Posterior vena cava (tissue), 2 donors: ENCODE measurements around the gene ERFL. TPM values are rescaled to one million over a fixed set of nuclear protein-coding genes. Genes with fewer than 3 reads are reported as not detected.
"Not testable (repeated sequence)": the region's sequence is repeated elsewhere in the genome, so short reads cannot be mapped to it uniquely, and the experiment has no call there.

Experiments used
- DNase-seq: peaks from one replicate; pipeline ENCODE4 v3.0.0-alpha.2; 2020; ENCODE audit warnings: low spot score
- intact Hi-C, 2 donors: fragments of 100-400 bp; cut with DNase I; formaldehyde crosslinking; loops; one replicate each; pipeline versions ENCODE4 v1.14.1 to v1.14.2; 2022 to 2023
- total RNA-seq, 2 donors: library from RNA; stranded (reverse); fragmentation: NEBNext Ultra II Directional; extraction: Animal tissue kit (Norgen Biotek cat#: 25700); gene quantifications; one replicate each; pipeline ENCODE4 v1.2.1, GENCODE V29; 2021
- donor health status: DM: yes; HTN: yes; CAD: no.
- donor health status: DM: yes; HTN: yes; CAD: no.

Gene ERFL
- total RNA-seq, 2 donors from 2014 or later = 0.38 TPM; not detected in 1

DNA sequence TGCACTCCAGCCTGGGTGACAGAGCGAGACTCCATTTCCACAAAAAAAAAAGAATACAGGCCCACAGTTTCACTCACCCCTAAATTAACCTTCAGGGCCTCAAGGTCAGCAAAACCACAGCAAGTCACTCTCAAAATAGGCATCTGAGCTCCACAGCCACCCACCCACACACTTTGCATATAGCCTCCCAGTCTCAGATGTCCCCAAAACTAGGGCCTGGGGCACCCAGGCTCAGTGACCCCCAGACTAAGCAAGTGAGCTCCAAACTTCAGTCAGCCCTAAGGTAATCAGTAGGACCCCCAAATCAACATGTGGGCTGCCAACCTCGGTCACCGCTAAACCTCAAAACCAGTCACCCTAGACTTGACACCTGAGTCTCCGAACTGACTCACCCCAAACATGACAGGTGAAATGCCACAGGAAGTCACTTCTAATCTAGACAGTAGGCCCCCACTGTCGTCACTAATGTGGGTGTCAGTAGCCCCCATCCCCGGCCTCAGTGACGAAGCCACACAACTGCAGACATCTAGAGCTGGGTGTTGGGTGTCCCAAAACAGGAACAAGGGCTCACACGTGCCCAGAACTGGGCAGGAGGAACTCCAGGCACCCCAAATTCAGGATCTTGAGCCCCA lies 17.0 kb upstream of the ERFL start:
- intact Hi-C loops = no loop called here
- no peak for DNase-seq

DNA sequence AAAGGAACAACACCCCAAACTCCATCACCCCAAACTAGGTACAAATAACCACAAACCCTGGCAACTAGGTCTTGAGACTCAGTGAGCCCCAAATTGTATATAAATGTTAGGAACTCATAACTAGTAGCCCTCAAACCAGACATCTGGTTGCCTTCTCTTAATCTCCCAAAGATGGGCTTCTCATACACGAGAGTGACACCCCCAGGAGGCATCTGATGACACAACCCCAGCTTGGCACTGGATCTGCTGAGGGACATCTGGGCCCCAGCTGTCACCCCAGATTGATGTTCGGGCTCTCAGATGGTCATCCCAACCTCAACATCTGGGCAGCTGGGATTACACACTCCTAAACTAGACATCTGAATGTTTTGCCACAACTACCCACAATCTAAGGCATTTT lies 16.1 kb upstream of the ERFL start:
- intact Hi-C loops = no loop called here
- no peak for DNase-seq

DNA sequence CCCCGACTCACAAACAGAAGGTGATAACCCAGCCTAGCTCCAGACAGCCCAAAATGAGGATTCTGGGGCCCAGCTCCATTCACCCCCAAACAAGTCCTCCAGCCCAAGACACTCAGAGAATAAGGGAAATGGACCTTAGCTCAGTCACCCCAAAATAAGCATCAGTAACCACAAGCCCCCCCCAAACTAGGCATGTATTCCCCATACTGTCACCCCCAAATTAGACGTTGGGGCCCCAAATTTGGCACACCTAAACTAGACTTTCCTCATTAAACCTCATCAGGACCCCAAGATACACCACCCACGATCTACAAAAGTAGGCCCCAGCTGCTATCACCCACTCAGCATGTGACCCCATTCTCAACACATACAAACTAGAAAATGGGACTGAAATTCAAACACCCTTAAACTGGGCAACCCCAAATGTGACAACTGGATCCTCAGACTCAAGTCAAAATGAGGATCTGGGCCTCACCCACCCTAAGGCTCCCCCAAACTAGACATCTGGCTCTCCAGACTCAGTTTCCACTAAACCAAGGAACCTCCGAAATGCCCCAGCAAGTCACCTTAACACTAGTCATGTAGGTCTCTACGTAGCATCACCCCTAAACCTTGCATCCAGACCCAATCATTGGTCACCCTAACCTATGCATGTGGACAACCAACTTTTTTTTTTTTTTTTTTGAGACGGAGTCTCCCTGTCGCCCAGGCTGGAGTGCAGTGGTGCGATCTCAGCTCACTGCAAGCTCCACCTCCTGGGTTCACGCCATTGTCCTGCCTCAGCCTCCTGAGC lies 13.4 kb upstream of the ERFL start:
- intact Hi-C loops = no loop called here
- DNase-seq = no peak

DNA sequence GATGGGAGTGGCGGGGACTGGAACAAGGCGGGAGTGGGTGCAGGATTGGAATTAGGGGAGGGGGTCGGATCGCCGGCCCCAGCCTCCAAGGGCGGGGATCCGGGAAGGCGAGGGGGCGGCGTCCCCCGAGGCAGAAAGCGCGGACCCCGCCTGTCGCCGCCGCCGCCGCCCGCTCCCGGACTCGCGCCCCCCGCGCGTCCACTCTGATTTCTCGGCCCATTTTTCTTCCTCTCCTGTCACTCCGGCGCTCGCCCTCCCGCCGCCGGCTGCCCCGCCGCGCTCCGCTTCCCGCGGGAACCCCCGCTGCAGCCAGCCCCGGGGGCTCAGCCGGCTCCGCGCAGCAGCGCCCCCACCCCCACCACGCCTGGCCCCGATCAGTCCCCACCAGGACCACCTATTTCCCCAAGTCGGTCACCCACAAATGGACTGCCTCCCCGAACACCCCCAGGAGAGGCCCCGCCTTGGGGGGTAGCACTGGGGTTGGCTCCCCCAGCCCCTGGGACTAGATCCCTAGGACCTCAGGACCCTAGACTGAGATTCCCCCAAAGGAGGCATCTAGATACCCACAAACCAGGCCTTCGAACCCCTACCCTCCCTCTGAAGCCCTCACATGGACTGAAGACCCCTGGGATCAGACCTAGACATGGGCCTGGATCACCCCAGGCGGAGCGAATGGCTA lies 12.6 kb upstream of the ERFL start:
- no peak for DNase-seq
- intact Hi-C loops = no loop called here

DNA sequence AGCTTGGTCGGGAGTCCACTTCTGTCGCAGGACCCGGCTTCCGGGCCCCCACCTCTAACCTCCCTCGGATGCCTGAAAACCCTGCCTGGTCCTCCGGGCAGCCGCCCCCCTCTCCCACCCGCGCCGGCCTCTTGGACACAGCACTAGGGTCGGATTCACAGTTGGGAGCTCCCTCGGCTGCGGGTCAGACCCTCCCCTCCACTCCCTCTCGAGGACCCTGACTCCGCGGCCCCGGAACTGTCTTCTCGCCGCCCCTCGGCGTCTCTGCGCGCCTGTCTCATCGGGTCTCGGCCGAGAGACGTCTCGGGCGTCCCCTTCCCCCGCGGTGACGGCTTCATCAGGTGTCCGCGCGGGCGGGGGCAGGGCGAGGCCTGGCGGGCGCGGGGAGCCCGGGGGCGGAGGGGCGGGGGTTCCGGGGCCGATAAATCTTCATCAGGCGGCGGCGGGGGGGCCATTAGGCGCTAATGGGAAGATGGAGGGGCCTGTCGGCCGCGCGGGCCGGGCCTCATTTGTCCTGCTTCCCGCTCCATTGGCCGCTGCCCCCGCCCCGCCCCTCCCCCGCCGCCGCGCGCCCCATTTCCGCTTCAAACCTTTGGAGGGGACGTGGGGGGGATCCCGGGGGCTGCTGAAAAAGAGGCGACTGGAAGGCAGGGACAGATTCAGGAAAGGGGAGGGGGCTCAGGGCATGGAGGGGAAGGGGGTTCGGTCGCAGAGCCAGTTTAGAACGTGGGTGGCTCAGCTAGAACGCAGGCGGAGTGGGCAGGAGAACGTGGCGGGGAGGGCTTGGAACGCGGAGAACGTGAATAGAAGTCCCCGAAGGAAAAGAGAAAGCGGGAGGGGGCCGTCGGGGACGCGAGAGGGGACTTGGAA lies 11.8 kb upstream of the ERFL start:
- DNase-seq = no peak
- intact Hi-C loops = no loop called here

DNA sequence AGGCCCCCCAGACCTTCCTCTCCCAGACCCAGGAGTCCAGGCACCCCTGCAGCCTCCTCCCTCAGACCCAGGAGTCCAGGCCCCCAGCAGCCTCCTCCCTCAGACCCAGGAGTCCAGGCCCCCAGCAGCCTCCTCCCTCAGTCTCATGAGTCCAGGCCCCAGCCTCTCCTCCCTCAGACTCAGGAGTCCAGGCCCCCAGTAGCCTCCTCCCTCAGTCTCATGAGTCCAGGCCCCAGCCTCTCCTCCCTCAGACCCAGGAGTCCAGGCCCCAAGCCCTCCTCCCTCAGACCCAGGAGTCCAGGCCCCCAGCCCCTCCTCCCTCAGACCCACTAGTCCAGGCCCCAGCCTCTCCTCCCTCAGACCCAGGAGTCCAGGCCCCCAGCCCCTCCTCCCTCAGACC lies 11.0 kb upstream of the ERFL start:
- DNase-seq, intact Hi-C loops: not testable (repeated sequence)

DNA sequence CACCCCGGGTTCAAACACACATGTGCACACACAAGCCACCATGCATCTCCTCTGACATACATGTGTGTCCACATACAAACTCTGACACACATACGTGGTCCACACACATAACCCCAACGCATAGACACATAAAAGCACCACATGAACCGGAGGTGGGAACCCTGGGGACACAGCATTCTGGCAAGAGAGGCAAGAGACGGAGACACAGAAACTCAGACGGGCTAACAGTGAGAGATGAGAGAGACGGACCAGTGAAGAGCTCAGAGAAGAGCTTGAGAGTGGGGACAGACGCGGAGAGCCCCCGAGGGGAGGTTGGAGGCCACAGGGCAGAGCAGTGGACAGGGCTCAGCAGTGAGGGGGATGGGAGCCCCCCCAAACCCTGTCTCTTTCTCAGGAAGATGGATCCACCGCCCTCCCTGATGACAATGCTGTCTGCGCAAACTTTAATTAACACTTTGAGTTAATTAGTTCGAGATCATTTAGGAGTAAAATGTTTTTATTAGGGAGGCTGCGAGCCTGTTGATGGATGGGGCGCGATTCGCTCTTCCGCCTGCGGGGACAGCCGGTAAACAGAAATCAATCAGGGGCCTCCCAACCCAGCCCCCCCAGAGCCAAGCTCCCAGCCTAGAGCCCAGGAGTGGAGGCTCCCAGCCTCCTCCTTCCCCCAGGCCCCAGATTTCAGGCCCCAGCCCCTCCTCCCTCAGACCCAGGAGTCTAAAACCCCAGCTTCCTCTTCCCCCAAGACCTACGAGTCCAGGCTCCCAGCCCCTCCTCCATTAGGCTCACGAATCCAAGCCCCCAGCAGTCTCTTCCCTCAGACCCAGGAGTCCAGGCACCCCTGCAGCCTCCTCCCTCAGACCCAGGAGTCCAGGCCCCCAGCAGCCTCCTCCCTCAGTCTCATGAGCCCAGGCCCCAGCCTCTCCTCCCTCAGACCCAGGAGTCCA lies 9.5 kb upstream of the ERFL start:
- DNase-seq = no peak
- intact Hi-C loops = no loop called here

DNA sequence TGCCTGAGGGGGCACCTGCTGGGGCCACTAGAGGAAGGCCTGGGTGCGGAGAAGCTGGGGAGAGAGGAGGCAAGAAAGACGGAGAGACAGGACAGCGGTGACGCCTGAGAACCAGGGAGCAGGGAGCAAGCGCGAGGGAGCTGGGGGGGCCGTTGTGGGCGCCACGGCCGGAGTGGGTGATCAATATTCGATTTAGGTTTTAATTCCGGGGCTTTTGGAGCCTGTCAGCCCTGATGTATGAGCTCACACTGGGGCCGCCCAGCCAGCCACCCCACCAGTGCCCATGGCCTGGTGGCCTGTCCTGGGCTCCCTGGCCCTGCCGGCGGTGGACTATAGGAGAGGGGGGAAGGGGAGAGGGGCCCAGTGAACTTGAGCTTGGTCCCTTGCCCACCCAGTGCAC lies 8.7 kb upstream of the ERFL start:
- intact Hi-C loops = no loop called here
- DNase-seq = no peak

DNA sequence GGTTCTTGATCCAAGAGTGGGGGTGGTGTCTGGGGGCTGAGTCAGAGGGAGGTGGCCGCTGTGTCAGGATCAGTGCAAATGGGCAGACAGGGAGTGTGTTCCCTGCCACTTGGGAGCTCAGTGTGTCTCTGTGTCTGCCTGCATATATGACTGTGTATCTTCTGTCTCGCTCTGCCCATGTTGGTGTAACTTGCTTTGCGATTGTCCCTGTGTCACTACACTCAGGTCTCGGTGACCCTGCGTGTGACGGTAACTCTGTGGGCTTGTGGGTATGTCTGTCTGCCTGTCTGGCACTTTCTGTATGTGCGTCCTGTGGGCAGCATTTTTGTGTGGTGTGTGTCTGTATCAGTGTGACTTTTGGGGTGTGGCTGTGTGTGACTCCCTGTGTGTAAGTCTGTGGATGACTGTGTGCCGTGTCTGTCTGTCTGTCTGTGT lies 8.2 kb upstream of the ERFL start:
- DNase-seq = no peak
- intact Hi-C loops = no loop called here

DNA sequence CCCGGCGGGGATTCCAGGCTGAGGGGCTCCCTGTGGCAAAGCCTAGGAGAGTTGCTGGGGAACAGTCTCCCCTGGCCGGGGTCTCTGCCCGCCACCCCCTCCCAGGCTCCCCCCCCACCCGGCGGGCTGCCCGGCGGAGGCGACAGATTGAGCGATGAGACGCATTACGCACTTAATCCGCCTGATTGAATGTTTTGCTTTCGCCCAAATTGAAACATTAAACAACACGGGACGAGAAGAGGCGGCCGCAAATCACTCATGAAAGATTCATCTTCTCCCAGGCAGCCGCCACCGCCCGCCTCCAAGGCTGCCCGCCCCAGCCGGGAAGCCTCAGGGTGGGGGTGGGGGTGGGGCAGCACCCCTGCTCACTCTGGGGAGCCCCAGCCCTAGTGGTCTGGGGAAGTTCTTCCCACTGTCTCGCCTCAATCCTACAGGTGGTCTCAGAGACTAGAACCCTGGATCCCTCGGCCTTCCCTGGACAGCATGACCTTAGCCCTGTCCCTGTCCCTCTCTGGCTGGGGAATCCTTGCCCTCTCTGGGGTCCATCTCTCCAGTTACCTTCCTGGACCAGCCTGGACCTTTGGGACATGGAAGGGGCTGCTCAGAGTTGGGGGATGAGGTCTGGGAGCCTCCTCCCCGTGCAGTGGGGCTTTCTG lies 7.6 kb upstream of the ERFL start:
- no peak for DNase-seq
- intact Hi-C loops = no loop called here

DNA sequence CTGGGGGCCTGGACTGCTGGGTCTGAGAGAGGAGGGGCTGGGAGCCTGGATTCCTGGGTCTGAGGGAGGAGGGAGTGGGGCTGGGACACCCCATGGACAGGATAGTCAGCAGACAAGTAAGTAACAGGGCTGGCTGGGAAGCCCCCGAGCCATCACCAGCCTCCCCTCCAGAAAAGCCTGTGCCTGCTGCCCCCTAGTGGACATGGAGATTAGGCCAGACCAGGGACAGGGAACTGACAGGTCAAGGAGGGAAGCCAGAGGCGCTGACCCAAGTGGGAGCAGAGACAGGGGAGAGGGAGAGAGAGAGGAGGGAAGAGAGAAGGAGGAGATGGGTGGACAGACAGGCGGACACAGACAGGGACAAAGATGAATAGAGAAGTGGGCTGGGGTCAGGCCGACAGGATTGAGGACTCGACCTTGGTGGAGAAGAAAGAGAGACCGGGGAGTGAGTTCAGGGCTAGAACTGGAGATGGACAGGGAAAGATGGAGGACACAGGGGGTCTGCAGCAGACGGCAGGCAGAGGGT lies 6.7 kb upstream of the ERFL start:
- intact Hi-C loops = no loop called here
- no peak for DNase-seq

DNA sequence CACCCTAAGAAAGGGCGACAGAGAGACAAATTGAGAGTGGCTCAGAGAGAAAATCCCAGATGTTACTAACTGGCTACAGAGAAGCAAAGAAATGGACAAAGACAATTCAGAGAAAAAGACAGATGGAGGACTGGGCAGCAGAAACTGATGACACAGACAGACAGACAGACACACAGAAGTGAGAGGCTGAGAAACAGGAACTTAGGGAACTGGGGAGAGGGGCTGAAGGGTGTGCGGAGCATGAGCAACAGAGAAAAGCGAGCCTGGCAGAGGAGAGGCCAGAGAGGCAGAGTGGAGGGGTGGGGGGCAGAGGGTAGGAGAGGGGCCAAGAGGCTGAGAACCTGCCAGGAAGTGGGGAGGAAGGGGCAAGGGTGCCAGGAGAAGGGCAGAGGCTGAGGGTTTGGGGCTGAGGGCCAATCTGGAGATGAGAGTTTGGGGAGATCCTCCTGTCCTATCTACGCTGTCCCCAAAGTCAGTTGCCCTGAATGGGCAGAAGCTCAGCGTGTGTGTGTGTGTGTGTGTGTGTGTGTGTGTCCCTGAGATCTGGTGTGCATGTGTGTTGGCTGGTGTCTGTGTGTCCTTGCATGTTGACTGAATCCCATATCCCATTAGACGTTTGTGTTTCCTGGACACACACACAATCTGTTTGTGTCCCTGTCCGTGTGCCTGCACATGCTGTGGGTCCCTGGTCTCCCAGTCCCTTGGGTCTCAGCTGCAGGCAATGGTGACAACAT lies 5.6 kb upstream of the ERFL start:
- no peak for DNase-seq
- intact Hi-C loops = no loop called here

DNA sequence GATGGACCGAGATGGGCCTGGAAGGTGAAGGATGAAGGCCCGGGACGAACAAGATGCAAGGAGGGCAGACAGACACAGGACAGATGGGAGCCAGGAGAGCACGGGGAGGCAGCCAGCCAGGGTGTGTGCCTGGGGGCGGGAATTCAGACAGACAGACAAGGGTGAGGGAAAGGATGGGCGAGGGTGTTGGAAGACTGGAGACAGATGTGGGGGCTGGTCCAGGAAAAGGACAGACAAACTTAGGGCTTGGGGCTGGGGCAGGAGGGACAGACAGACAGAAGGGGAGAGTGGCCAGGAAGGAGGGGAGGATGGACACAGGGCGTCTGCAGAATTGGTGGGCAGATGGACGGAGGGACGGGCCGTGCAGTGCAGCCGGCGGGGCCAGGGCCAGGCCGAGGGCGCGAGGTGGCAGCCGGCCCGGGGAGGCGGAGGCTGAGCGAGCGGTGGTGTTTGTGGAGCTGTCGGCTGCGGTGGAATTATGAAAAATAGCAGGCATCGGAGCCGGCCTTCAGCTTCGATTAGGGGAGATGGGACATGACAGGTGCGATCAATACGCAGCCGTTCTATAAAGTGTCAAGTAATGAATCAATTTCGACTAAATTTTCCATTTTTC lies 4.6 kb upstream of the ERFL start:
- intact Hi-C loops = no loop called here
- DNase-seq = no peak

DNA sequence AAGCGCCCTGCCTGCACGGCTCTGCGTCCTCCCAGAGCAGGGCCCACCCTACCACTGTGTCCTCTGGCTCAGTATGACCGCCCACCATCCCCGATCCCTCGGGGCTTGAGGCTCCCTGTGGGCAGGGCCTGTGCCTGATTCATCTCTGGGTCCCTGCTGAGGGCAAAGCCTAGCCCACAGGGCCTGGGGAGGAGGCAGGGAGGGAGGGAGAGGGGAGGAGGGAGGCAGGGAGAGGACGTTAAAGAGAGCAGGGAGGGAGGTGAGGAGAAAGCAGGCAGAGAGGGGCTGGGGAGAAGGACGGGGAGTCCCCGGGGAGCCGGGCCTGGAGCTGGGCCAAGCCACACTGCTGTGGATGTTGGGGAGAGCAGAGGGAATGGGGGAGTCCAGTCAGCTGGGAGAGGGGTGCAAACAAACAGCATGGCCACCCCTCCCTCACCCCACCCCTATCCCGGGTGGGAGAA lies 4.0 kb upstream of the ERFL start:
- DNase-seq = no peak
- intact Hi-C loops = no loop called here

DNA sequence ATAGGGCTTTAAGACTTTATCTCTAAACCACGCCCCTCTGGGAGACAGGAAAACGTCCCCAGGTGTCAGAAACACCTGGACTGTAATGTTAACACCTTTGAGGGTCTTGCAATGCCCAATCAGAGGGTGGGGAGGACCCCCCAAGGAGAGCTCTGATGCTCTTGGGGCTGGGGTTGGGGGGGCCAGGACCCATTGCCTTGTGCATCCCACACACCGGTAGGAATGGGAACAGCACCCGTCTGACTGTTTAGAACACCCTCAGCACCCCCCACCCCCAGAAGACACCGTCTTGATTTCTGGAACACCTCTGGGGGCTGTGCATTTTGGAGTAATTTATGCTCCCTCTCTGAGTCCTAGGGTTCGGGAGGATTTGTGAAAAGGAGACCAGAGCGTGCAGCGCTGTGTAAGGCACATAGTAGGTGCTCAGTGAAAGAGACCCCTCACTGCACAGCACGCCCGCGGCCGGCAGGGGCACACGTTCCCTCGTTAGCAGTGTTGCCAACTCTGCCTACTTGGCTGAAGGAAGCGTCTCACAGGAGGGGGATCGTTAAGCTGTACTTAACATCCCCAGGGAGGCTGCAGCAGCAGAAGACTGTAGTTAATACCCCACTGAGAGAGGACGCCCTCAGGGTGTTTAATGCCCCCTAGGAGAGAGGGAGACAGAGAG lies 2.8 kb upstream of the ERFL start:
- DNase-seq = no peak
- intact Hi-C loops = no loop called here

DNA sequence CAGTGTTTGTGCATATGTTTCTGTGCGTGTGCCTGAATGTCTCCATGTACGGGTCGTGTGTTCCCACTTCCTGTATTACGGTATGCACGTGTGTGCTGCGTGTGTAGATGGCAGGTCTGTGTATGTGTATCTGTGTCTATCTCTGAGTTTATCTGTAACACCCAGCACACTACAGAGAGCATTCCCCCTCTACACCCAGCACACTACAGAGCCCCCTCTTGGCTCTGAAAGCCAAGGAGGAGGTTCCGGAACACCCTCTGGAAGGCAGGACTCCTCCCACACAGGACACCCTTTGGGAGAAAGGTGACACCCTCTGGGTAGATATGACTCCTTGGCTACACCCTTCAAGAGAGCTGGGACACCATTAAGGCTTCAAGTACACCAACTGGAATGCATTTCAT lies 2.1 kb upstream of the ERFL start:
- intact Hi-C loops = no loop called here
- no peak for DNase-seq
